NK-92 (cell line): ENCODE data around the gene CD3G.
A peak's percentile ranks its signal among the peaks of the same experiment; 100 is the strongest.

Experiments
- DNase-seq: peaks from one replicate; lab custom pipeline; 2025; ENCODE audit not compliant: unreplicated experiment; lab: John Stamatoyannopoulos, UW

CD3G gene

DNA sequence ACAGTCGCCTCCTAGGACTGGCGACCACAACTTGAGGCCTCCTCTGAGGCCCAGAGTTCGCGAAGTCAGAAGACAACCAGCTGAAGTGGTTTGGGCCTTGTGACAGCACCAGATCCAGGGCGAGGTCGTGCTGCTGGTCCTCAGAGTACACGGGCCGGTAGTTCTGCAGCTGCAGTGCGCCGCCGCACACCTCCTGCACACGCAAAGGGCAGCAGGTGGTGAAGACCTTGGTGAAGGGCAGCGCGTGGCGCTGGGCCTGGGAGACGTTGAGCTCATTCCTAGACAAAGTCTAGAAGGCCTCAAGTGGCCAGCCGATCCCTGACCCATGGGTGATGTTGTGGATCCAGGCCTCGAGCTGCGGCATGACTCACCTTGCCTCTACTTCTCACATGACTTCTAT lies 21.4 kb upstream of the CD3G start:
- DNase-seq: no peak

DNA sequence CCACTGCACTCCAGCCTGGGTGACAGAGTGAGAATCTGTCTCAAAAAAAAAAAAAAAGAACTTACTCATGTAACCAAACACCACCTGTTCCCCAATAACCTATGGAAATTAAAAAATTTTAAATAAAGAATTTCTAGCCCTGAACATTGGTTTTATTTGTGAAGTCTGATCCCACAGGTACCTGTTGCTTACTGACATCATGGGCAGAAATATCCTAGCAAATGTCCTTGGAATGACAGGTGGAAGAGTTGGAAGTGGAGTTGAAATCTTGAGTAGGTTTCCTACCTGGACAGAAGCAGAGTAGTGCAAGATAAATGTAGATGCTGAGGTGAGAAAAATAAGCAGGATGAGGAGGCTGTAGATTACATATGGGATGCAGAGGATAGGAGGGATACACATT lies 18.9 kb upstream of the CD3G start:
- no peak for DNase-seq

DNA sequence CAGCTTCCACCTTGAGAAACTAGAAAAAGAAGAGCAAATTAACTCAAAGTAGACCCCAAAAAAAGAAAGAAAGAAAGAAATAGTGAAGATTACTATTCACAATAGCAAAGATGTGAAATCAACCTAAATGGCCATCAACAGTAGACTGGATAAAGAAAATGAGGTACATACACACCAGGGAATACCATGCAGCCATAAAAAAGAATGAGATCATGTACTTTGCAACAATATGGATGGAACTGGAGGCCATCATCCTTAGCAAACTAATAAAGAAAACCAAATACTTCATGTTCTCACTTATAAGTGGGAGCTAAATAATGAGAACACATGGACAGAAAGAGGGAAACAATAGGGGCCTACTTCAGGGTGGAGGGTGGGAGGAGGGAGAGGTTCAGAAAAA lies 15.4 kb upstream of the CD3G start:
- DNase-seq: no peak

DNA sequence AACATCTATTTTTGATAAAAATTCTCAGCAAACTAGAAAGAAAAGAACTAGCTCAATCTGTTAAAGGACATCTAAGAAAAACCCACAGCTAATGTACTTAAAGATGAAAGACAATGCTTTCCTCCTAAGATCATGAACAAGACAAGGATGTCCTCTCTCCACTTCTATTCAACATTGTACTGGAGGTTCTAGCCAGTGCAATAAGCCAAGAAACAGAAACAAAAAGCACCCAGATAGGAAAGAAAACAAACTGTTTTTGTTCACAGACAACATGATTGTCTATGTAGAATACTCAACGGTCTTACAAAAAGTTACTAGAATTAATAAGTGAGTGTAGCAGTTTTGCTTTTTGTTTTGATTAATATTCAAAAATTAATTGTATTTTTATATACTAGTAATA lies 9.4 kb upstream of the CD3G start:
- no peak for DNase-seq

DNA sequence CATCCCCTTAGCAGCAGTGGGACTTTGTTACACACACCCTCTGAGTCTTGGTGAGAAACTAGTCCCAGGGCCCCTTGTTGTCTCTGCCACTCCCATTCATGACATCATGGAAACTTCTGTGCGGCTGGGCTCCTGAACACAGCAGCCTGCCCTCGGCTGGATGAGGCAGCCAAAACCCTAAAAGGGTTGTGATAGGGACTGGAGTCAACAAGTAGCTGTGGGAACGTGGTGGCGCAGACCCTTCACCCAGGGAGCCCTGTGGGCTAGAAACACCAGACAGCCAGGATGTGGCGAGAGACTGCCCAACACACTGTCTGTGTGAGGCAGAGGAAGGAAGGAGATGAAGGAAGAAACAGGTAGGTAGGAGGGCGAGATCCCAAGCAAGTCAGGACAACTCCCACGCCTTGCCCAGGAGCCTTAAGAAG lies 5.5 kb upstream of the CD3G start:
- peak; percentile 48 for DNase-seq

DNA sequence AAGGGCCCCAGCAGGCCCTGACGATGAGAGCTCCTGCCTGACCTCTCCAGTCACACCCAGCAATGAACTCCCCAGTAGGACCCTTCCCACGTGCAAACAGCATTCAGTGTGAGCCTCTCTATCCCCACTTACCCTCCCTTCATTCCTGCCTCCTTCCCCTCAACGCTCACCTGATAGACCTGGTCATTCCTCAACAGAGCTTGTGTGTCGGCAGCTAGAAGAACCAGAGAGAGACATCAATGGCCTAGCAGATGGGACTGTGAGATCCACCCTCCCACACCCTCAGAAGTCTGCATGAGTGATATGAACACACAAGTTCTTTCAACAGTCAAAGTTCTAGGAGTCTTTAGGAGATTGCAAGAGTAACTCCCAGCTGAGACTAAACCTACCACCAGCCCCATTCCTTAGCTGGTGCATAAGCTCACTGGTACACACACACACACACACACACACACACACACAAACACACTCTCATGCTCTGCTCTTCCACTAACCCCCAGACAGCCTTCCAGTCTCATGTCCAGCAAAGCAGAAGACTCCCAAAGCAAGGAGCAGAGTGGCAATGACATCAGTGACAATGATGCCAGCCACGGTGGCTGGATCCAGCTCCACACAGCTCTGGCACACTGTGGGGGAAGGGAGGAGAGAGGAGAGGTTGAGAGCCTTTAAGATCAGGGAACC lies 4.7 kb upstream of the CD3G start:
- DNase-seq: no peak

DNA sequence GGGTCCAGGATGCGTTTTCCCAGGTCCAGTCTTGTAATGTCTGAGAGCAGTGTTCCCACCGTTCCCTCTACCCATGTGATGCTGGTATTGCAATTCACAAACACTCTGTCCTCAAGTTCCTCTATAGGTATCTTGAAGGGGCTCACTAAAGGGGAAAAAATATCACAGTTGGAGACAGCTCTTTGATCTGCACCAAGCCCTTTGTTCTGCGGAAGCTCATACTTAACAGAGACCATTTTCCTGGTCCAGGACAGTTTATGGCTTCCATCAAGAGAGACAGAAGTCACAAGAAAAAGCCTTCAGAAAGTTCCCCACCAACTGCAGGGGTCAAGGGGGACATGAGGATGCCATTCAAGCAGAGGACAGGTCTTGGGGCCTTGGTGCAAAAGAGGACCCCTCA lies 3.7 kb upstream of the CD3G start:
- no peak for DNase-seq

DNA sequence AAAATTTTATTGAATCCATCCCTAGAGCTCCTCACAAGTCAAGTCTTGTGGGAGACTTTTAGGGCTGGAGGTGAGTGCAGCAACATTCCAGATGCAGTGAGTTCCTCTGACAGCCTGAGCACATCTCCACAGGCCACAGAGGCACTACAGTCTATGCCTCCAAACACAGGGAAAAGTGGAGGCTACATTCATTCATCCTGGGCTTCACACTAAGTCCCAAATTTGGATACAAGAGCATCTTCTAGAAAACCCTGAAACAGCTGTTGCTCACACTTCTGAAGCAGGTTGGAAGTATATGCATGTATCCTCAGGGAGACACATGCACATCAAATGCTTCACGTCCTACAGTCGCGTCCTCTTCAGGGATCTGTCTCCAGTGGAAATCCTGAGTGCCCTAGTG lies 2.9 kb upstream of the CD3G start:
- DNase-seq: no peak

DNA sequence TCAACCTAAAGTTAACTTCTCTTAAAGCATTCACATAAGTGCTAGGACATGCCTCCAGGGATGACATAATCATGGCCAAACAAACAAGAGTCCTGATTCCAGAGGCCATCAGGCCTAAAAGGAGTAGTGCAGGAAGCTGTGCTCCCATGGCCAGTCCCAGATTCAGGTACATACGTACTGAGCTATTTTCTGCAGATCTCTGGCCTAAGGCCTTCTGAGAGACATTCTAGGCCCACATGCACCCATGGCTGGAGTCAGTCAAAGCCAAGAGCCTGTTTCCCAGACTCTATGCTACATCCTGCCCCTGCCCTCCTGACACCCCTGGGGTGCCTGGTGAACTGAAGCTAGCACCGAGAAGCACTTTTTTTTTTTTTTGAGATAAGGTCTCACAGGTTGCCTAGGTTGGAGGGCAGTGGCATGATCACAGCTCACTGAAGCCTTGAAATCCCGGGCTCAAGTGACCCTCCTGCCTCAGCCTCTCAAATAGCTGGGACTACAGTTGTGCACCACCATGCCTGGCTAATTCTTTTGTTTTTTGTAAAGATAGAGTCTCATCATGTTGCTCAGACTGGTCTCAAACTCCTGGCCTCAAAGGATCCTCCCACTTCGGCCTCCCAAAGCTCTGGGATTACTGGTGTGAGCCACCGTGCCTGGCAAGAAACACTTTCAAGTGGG lies 2.2 kb upstream of the CD3G start:
- DNase-seq: no peak

DNA sequence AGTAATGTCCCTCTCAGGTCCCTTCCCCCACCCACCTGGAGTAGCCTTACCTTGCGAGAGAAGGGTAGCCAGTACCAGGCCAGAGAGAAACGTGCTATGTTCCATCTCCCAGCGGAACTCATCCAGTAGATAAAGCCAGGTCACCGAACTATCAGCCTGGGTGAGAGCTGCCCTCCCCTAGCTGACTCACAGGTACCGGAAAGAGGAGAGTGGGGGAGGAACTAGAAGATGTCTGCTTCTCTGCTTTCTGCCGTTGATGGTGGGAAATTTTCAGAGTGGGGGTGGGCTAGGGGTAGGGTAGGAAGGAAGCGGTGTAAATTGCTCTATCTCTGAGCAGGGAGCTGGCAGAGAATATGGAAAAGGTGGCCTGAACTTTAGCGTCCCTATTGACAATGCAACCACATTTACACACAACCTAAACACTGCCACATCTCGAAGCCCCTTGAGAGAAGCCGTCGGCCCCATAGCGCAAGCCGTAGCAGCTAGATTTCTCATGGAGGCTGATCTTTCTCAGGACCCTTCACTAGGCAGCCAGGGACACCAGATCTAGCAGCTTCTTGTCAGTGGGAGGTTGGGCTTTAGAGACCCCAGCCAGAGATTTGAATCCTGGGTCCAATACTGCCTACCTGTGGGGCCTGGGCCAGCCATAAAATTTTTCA lies 1.5 kb upstream of the CD3G start, which contains the start of gene CD3D:
TSS of gene CD3D (minus strand) at position 203 of the 659 bp plus-strand sequence. CDS start at position 105, 98 bp downstream.
- DNase-seq: no peak

DNA sequence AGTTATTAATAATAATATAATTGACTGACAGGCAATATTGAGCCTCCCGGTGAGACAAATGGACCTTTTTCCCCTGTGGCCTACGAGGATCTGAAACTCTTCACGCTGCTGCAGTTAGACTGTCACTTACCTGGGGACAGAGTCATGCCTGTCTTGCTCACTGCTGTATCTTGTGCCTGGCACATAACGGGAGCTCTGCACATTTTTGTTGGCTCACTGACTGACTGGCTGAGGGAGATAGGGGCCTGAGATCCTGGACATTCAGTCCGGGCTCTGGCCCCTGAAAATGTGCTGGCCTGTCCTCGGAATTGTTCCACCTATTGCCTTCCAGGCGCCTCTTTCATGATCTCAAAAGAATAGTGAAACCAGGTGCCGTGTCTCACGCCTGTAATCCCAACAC lies 896 bp upstream of the CD3G start:
- DNase-seq: no peak

DNA sequence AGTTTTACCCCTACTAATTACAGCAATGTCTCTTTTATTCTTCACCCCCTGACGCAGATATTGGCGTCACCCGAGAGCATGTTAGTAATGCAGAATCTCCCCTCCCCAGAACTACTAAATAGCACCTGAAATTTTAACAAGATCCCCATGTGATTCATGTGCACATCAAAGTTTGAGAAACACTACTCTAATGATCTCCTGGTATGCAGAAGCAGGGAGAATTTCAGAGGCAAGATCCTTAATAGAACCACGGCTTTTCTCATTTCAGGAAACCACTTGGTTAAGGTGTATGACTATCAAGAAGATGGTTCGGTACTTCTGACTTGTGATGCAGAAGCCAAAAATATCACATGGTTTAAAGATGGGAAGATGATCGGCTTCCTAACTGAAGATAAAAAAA lies 5.3 kb downstream of the CD3G start:
- DNase-seq: no peak

DNA sequence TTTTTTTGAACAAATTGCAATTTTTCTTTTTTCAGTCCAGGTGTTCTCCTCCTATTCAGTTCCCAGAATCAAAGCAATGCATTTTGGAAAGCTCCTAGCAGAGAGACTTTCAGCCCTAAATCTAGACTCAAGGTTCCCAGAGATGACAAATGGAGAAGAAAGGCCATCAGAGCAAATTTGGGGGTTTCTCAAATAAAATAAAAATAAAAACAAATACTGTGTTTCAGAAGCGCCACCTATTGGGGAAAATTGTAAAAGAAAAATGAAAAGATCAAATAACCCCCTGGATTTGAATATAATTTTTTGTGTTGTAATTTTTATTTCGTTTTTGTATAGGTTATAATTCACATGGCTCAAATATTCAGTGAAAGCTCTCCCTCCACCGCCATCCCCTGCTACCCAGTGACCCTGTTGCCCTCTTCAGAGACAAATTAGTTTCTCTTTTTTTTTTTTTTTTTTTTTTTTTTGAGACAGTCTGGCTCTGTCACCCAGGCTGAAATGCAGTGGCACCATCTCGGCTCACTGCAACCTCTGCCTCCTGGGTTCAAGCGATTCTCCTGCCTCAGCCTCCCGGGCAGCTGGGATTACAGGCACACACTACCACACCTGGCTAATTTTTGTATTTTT lies 9.1 kb downstream of the CD3G start:
- DNase-seq: no peak

DNA sequence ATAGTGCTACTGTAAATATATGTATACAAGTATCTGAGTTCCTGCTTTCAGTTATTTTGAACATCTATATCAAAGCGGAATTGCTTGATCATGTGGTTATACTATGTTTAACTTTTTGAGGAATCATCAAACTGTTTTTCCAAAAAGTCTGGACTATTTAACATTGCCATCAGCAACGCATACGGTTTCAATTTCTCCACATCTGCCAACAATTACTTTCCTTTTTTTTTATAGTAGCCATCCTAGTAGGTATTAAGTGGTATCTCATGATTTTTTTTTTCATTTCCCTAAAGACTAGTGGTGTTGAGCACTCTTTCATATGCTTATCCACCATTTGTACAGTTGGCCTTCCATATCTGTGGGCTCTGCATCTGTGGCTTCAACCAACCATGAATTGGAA lies 13.9 kb downstream of the CD3G start:
- no peak for DNase-seq

DNA sequence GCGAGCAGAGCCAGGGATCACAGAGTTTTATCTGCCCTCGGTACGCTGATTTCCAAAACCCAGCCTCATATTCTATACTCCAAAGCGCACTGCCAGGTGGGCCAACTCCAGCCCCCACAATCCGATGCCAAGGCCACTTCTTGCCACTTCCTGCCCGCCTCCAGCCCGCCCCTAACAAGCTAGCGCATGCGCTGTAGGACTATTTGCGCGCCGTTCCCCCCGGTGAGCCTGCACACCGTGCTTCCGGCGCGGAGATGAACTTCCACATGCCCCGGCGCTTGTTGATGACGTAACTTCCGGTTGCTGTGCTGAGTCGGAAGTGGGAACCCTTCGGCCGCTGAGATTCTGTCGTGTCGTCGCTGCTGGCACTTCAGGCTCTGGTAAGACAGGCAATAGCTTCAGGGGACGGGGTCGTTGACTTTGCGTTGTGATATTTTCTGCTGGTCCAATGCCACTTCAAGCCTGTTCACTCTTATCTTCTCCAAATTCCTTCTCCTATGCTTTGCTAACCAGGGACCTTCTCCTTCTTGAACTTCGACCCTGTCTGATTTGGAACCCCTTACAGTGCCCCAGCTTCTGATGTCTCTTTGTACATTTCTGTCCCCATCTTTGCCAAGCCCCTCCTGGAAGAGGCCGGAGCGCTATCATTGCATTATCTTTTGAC lies 15.3 kb downstream of the CD3G start, which contains the start of gene UBE4A:
TSS of gene UBE4A (plus strand) at position 306 of the 664 bp plus-strand sequence. CDS start 5,481 bp downstream, outside the sequence.
- peak; percentile 85 for DNase-seq

DNA sequence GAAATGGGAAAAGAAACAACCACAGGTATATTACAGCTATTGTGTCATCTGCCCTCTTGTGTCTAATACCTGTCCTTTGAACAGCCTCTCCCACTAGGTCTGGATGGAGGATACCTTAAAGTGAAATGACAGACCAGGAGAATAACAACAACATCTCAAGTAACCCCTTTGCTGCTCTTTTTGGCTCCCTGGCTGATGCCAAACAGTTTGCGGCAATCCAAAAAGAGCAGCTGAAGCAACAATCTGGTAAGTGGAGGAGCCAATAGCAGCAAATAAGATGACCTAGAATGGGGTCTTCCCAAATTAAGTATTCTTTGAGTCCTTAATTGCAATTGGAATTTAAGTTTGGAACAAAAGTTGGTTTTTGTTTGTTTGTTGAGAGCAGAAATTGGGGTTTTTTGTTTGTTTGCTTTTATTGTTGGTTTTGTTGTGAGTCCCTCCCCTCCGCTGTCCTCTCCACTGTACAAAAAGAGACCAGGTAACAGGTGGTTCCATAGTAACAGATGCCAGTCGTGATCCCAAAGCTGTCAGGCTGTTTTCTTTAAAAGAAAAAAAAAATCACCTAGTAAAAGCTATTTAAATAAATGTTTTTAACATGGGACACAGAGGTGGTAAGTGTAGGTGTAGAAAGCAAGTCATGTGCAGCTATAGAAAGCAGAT lies 20.9 kb downstream of the CD3G start:
- no peak for DNase-seq

DNA sequence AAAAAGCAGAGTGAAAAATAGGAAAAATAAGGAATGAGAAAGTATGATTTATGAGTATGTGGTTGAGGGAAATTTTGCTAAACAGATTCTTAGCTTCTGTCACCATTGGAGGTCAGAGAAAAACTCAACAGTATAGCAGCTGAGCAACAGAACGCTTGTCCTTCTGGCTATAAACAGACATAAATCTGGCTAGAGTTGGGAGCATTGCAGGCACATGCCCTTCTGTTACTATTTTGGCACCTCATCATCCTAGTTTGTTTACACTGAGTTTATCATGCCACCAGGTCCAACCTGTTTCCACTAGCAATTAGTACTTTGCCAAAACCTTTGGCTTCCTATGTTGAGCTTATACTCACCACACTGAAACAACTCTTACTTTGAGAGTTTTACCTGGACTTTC lies 22.1 kb downstream of the CD3G start:
- no peak for DNase-seq

DNA sequence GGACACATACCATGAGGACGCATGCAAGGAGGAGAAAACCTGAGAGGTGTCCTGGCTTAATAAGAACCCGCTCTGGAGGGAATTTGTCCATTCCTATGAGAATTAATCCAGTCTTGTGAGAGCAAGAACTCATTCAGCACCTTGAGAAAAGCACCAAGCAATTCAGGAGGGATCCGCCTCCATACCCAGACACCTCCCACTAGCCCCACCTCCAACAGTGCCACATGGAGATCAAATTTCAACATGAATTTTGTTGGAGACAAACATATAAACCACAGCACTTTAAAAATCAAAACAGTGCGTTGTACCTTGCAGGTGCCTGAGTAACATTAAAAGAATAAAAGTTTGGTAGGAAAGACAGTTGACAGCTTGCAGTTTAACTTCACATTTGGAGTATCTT lies 26.6 kb downstream of the CD3G start:
- DNase-seq: no peak

DNA sequence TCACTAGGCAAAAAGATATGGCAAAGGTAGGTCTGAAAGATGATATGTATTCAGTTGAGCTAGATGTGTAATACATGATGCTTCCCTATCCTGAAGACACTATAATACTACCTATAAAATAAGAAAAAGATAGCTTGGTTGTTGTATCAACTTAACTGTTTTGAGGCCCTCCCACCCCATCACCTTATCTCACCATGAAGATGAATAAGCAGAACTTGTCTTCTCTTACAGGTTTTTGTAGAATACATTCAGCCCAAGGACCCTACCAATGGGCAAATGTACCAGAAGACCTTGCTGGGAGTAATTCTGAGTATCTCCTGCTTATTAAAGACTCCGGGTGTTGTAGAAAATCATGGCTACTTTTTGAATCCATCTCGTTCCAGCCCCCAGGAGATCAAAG lies 29.1 kb downstream of the CD3G start:
- no peak for DNase-seq

DNA sequence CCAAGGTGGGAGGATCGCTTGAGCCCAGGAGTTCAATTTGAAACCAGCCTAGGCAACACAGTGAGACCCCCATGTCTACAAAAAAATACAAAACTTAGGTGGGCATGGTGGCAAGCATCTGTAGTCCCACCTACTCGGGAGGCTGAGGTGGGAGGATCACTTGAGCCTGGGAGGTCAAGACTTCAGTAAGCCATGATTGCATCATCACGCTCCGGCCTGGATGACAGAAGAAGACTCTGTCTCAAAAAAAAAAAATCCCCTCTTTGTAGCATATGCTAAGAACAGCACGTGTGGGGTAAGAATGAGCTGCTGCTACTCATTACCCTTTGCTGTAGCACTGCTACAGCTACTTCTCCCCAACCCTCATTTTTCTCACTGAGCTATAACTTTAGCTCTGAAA lies 29.7 kb downstream of the CD3G start:
- no peak for DNase-seq

DNA sequence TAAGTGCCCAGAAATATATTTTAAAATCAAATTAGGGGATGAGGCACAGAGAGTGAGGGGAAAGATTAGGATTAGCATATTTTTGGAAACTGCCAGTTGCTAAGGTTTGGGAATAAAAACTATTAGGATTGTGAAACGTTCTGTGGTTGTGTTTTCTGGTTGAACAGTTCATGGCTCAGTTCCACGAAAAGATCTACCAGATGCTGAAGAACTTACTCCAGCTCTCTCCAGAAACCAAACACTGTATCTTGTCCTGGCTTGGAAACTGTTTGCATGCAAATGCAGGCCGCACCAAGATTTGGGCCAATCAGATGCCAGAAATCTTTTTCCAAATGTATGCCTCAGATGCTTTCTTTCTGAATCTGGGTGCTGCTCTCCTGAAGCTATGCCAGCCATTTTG lies 30.6 kb downstream of the CD3G start:
- DNase-seq: no peak
